ENCODE measurements around the gene FBXL17.
"Not testable (repeated sequence)": the region's sequence is repeated elsewhere in the genome, so short reads cannot be mapped to it uniquely, and the experiment has no call there.

FBXL17 gene

GRCh38 chr5:108417166-108417670 lies 35.3 kb upstream of the FBXL17 start:
- TF ChIP-seq, protein P1, sequence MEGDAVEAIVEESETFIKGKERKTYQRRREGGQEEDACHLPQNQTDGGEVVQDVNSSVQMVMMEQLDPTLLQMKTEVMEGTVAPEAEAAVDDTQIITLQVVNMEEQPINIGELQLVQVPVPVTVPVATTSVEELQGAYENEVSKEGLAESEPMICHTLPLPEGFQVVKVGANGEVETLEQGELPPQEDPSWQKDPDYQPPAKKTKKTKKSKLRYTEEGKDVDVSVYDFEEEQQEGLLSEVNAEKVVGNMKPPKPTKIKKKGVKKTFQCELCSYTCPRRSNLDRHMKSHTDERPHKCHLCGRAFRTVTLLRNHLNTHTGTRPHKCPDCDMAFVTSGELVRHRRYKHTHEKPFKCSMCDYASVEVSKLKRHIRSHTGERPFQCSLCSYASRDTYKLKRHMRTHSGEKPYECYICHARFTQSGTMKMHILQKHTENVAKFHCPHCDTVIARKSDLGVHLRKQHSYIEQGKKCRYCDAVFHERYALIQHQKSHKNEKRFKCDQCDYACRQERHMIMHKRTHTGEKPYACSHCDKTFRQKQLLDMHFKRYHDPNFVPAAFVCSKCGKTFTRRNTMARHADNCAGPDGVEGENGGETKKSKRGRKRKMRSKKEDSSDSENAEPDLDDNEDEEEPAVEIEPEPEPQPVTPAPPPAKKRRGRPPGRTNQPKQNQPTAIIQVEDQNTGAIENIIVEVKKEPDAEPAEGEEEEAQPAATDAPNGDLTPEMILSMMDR (IDR thresholded peaks at IDR 0.05; ENCODE audit: control insufficient read depth, extremely low read depth, insufficient read depth), result no peak
- DNase-seq (ENCODE audit: low read depth), result no peak
- no peak overlapping the region for H3K4me3 ChIP-seq (ENCODE audit: low read depth, low read length)

DNA sequence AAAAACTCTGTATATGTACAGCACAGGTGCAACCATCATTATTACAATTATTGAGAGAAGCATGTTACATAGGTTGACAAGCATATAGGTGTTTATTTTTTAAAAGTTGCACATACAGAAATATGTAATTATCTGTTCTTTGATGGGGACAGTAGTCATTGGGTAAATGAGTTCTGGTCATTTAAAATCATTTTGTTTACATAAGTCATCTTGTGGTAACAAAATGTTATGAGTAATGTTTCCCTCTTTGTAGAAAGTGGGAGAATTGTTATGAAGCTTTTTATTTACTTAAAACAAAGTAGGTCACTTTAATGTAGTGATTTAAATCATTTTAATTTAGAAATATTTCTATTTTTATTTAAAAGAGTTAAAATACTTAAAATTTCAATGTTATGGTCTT lies 33.8 kb upstream of the FBXL17 start:
- TF ChIP-seq, protein P1 (IDR thresholded peaks at IDR 0.05; ENCODE audit: control insufficient read depth, extremely low read depth, insufficient read depth), result no peak
- no peak overlapping the region for H3K4me3 ChIP-seq (ENCODE audit: low read depth, low read length)
- DNase-seq (ENCODE audit: low read depth), result no peak

DNA sequence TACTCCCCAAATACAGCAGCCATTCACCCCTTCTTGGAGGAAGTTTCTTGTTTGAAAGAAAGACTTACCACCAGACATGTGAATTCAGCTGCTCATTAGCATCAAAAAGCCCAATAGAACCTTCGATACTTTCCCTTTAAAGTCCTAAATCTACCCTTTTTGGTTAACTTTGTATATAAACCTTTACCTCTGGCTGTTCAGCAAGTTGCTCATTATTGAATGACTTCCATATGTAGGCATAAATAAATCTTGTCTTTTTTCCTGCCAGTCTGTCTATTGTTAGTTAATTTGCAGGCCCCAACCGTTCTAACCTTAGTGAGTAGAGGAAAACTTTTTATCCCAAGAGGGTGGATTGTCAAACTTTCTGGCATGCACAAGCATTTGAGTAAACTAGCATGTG lies 27.9 kb upstream of the FBXL17 start:
- DNase-seq (ENCODE audit: low read depth), result no peak
- H3K4me3 ChIP-seq (ENCODE audit: low read depth, low read length), result no peak overlapping the region
- TF ChIP-seq, protein P1 (IDR thresholded peaks at IDR 0.05; ENCODE audit: control insufficient read depth, extremely low read depth, insufficient read depth), result no peak

DNA sequence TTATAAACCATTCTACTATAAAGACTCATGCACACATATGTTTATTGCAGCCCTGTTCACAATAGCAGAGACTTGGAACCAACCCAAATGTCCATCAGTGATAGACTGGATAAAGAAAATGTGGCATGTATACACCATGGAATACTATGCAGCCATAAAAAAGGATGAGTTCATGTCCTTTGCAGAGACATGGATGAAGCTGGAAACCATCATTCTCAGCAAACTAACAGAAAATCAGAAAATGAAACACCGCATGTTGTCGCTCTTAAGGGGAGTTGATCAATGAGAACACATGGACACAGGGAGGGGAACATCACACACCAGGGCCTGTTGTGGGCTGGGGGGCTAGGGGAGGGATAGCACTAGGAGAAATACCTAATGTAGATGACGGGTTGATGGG lies 23.3 kb upstream of the FBXL17 start:
- not testable (repeated sequence) for H3K4me3 ChIP-seq (ENCODE audit: low read depth, low read length); DNase-seq (ENCODE audit: low read depth)

GRCh38 chr5:108398964-108399363 lies 17.1 kb upstream of the FBXL17 start:
- TF ChIP-seq, protein P1 (IDR thresholded peaks at IDR 0.05; ENCODE audit: control insufficient read depth, extremely low read depth, insufficient read depth), result no peak
- DNase-seq (ENCODE audit: low read depth), result no peak
- no peak overlapping the region for H3K4me3 ChIP-seq (ENCODE audit: low read depth, low read length)

DNA sequence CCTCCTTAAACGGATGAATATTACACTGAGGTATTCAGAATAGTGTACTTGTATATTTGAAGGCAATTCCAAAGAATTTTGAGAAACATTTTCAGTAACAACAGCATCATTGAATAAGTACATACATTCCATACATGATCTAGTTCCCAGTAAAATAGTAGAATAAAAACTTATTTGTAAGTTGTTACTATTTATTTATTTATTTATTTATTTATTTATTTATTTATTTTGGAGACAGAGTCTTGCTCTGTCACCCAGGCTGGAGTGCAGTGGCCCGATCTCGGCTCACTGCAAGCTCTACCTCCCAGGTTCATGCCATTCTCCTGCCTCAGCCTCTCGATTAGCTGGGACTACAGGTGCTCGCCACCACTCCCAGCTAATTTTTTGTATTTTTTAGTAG lies 14.9 kb upstream of the FBXL17 start:
- not testable (repeated sequence) for DNase-seq (ENCODE audit: low read depth); H3K4me3 ChIP-seq (ENCODE audit: low read depth, low read length)

GRCh38 chr5:108387758-108388157 lies 5.9 kb upstream of the FBXL17 start:
- no peak overlapping the region for H3K4me3 ChIP-seq (ENCODE audit: low read depth, low read length)
- TF ChIP-seq, protein P1 (IDR thresholded peaks at IDR 0.05; ENCODE audit: control insufficient read depth, extremely low read depth, insufficient read depth), result no peak
- DNase-seq (ENCODE audit: low read depth), result no peak

GRCh38 chr5:108386345-108387061 lies 4.6 kb upstream of the FBXL17 start:
- TF ChIP-seq, protein P1 (IDR thresholded peaks at IDR 0.05; ENCODE audit: control insufficient read depth, extremely low read depth, insufficient read depth), result no peak
- H3K4me3 ChIP-seq (ENCODE audit: low read depth, low read length), result no peak overlapping the region
- no peak for DNase-seq (ENCODE audit: low read depth)
